T47D (cell line): ENCODE measurements around the gene TMC6.
"Not testable (repeated sequence)": the region's sequence is repeated elsewhere in the genome, so short reads cannot be mapped to it uniquely, and the experiment has no call there.

Experiments
- DNase-seq, 2 experiments: peaks; one replicate each; pipeline versions ENCODE4 v3.0.0 to v3.0.0-alpha.2; 2011 to 2012; ENCODE audit warnings: low read depth in 1 of 2, low spot score in 1 of 2
- JUND ChIP-seq: IDR thresholded peaks from 2 replicates; pipeline ENCODE4 v1.6.1; 2012; ENCODE audit warnings: low read depth
- in situ Hi-C: cut with HindIII; loops from 2 replicates; pipeline ENCODE4 v1.10.0; 2016; ENCODE audit warnings: low sequenced_read_pairs, low pct_unique_long_range_greater_than_20kb

Gene TMC6

GRCh38 chr17:78081551-78081950 is 47.0 kb downstream of the TMC6 start:
- in situ Hi-C loops, result no loop called here
- TF ChIP-seq JUND, result no peak
- no peak for DNase-seq

GRCh38 chr17:78079253-78079652 is 49.3 kb downstream of the TMC6 start:
- DNase-seq, result no peak
- in situ Hi-C loops, result no loop called here
- TF ChIP-seq JUND, result no peak

- DNase-seq, result no peak
- in situ Hi-C loops, result no loop called here
- no peak for TF ChIP-seq JUND
Observed at GRCh38 chr17:78075545-78075944, 53.0 kb downstream of the TMC6 start.

- in situ Hi-C loops, result no loop called here
- no peak for TF ChIP-seq JUND
- DNase-seq, result no peak
Observed at GRCh38 chr17:78075011-78075410, 53.5 kb downstream of the TMC6 start.

- no peak for DNase-seq
- TF ChIP-seq JUND, result no peak
- in situ Hi-C loops, result no loop called here
Observed at GRCh38 chr17:78072961-78073360, 55.6 kb downstream of the TMC6 start.

- no peak for TF ChIP-seq JUND
- no peak for DNase-seq
- in situ Hi-C loops, result no loop called here
Observed at GRCh38 chr17:78069695-78070094, 58.9 kb downstream of the TMC6 start.

GRCh38 chr17:78066976-78067375 is 61.6 kb downstream of the TMC6 start:
- DNase-seq, in situ Hi-C loops: not testable (repeated sequence)

- in situ Hi-C loops, result no loop called here
- no peak for DNase-seq
- no peak for TF ChIP-seq JUND
Observed at GRCh38 chr17:78064708-78065107, 63.8 kb downstream of the TMC6 start.

- no peak for DNase-seq
- in situ Hi-C loops, result no loop called here
- no peak for TF ChIP-seq JUND
Observed at GRCh38 chr17:78063489-78063888, 65.1 kb downstream of the TMC6 start.

GRCh38 chr17:78062596-78062995 is 66.0 kb downstream of the TMC6 start:
- no peak for TF ChIP-seq JUND
- no peak for DNase-seq
- in situ Hi-C loops, result no loop called here
